MM.1S (cell line): ENCODE data around the gene SCUBE3.

ENCODE experiments used
- DNase-seq: peaks from one replicate; pipeline ENCODE4 v3.0.0-alpha.2; 2015
- H2AFZ ChIP-seq: fragments of 300-600 bp; sonication (generic); 2 replicates; pipeline ENCODE4 v1.6.0; 2016; ENCODE audit warnings: antibody characterized with exemption, low read length
- H3F3A ChIP-seq: fragments of 300-600 bp; sonication (generic); 2 replicates; pipeline ENCODE4 v1.6.1; 2016; ENCODE audit warnings: mild to moderate bottlenecking, antibody characterized with exemption, low read length, moderate library complexity, mixed read lengths; ENCODE audit not compliant: insufficient read depth
- H3K27ac ChIP-seq: fragments of 300-600 bp; sonication (generic); 2 replicates; pipeline ENCODE4 v1.5.1; 2016; ENCODE audit warnings: mild to moderate bottlenecking, low read length
- H3K27me3 ChIP-seq: fragments of 300-600 bp; sonication (generic); replicated peaks from 2 replicates; pipeline ENCODE4 v1.6.0; 2016; ENCODE audit warnings: low read length; ENCODE audit not compliant: insufficient read depth
- H3K36me3 ChIP-seq: fragments of 300-600 bp; sonication (generic); replicated peaks from 2 replicates; pipeline ENCODE4 v1.6.1; 2016; ENCODE audit warnings: mild to moderate bottlenecking, low read length, mixed read lengths; ENCODE audit not compliant: insufficient read depth
- H3K4me1 ChIP-seq: fragments of 300-600 bp; sonication (generic); 2 replicates; pipeline ENCODE4 v1.6.1; 2016; ENCODE audit warnings: low read length, mixed read lengths
- H3K4me2 ChIP-seq: fragments of 300-600 bp; sonication (generic); 2 replicates; pipeline ENCODE4 v1.6.0; 2016; ENCODE audit warnings: low read depth, low read length
- H3K4me3 ChIP-seq: fragments of 300-600 bp; sonication (generic); 2 replicates; pipeline ENCODE4 v1.5.1; 2016; ENCODE audit warnings: low read length, mixed read lengths
- H3K79me2 ChIP-seq: fragments of 300-600 bp; sonication (generic); 2 replicates; pipeline ENCODE4 v1.6.1; 2016; ENCODE audit warnings: mixed run types, low read length, mixed read lengths
- H3K9ac ChIP-seq: fragments of 300-600 bp; sonication (generic); 2 replicates; pipeline ENCODE4 v1.6.1; 2016; ENCODE audit warnings: low read length, mixed read lengths
- H3K9me2 ChIP-seq: fragments of 300-600 bp; sonication (generic); replicated peaks from 2 replicates; pipeline ENCODE4 v1.6.1; 2016; ENCODE audit warnings: mild to moderate bottlenecking, low read length, mixed read lengths; ENCODE audit not compliant: insufficient read depth
- H3K9me3 ChIP-seq: fragments of 300-600 bp; sonication (generic); replicated peaks from 2 replicates; pipeline ENCODE4 v1.6.1; 2016; ENCODE audit warnings: mild to moderate bottlenecking, low read length, mixed read lengths; ENCODE audit not compliant: insufficient read depth
- H4K20me1 ChIP-seq: fragments of 300-600 bp; sonication (generic); 2 replicates; pipeline ENCODE4 v1.6.1; 2016; ENCODE audit warnings: mild to moderate bottlenecking, low read length, moderate library complexity, mixed read lengths; ENCODE audit not compliant: insufficient read depth
- EZH2 ChIP-seq: fragments of 300-600 bp; sonication (generic); optimal IDR thresholded peaks from 2 replicates; pipeline ENCODE3; 2017; ENCODE audit warnings: low read depth, mild to moderate bottlenecking, antibody characterized with exemption, low read length, mixed read lengths
- EZH2phosphoT487 ChIP-seq: fragments of 300-600 bp; sonication (generic); IDR thresholded peaks from 2 replicates; pipeline ENCODE4 v1.6.1; 2018; ENCODE audit warnings: antibody characterized with exemption, low read length
- TF ChIP-seq, protein P1 (sequence below): fragments of 300-600 bp; sonication (generic); IDR thresholded peaks from 2 replicates; pipeline ENCODE4 v1.5.1; 2016; ENCODE audit warnings: antibody characterized with exemption, low read length, mixed read lengths

The SCUBE3 gene

DNA sequence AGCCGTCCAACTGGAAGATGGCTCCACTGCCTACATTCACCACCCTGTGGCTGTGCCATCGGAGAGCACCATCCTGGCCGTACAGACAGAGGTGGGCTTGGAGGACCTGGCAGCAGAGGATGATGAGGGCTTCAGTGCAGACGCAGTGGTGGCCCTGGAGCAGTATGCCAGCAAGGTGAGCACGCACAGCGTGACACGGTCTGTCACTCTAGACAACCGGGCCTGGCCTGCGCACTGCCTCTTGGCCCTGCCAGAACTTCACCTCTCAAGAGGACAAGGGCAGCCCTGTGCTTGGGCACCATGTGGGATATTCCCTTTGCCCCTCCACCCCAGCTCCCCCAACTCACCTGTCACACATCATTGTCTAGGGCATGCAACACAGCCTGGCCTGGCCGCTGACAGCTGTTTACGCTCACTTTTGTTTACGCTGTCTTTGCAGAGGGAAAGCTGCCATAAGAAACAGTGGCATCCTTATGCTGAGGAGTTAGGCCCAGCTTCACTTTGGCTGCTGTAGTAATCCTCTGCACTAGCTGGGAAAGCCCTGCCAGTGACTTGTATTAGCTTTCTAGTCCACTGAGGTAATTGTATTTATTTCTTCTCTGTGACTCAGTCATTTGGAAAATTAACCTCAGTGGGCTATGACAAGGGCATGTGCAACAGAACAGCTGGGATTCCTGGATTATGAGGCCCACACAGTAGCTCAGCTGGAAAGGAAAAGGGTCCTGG, 74.1 kb downstream of the SCUBE3 start:
- H3K27me3 ChIP-seq = no peaks in the 10 kb centered on the region
- no peak for DNase-seq
- no peak overlapping the region for H3K4me3 ChIP-seq
- no peaks in the 10 kb centered on the region for H3K9me2 ChIP-seq
- H4K20me1 ChIP-seq = no peaks in the 10 kb centered on the region
- H3K79me2 ChIP-seq = no peaks in the 10 kb centered on the region
- no peak overlapping the region for H2AFZ ChIP-seq
- no peaks in the 10 kb centered on the region; the same call in 1 of the 2 replicates for H3K36me3 ChIP-seq
- TF ChIP-seq EZH2 (no peak), EZH2phosphoT487 (no peak)
- TF ChIP-seq, protein P1, sequence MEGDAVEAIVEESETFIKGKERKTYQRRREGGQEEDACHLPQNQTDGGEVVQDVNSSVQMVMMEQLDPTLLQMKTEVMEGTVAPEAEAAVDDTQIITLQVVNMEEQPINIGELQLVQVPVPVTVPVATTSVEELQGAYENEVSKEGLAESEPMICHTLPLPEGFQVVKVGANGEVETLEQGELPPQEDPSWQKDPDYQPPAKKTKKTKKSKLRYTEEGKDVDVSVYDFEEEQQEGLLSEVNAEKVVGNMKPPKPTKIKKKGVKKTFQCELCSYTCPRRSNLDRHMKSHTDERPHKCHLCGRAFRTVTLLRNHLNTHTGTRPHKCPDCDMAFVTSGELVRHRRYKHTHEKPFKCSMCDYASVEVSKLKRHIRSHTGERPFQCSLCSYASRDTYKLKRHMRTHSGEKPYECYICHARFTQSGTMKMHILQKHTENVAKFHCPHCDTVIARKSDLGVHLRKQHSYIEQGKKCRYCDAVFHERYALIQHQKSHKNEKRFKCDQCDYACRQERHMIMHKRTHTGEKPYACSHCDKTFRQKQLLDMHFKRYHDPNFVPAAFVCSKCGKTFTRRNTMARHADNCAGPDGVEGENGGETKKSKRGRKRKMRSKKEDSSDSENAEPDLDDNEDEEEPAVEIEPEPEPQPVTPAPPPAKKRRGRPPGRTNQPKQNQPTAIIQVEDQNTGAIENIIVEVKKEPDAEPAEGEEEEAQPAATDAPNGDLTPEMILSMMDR = no peak
- H3K27ac ChIP-seq = no peak overlapping the region
- no peaks in the 10 kb centered on the region for H3F3A ChIP-seq
- no peaks in the 10 kb centered on the region for H3K4me1 ChIP-seq
- no peaks in the 10 kb centered on the region for H3K9me3 ChIP-seq
- no peak overlapping the region for H3K9ac ChIP-seq
- H3K4me2 ChIP-seq = no peak overlapping the region

DNA sequence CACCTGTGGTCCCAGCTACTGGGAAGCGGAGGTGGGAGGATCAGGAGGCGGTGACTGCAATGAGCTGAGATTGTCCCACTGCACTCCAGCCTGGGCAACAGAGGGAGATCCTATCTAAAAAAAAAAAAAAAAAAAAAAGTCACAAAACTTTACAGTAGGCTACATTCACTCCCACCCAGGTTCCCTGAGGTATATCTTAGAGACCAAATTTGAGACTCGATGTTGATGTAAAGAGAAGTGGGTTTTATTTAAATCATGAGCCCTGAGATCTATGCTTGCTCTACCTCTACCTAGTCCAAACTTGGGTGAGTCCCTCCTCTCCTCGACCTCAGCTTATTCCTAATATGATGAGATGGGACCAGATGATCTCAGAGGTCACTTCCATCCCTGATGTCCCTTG, 75.1 kb downstream of the SCUBE3 start:
- Histone ChIP-seq H3F3A (no peaks in the 10 kb centered on the region), H3K27me3 (no peaks in the 10 kb centered on the region), H3K4me1 (no peaks in the 10 kb centered on the region), H3K4me3 (no peak overlapping the region), H3K27ac (no peak overlapping the region), H4K20me1 (no peaks in the 10 kb centered on the region), H3K4me2 (no peak overlapping the region), H3K36me3 (no peaks in the 10 kb centered on the region; the same call in 1 of the 2 replicates), H2AFZ (no peak overlapping the region), H3K9me3 (no peaks in the 10 kb centered on the region), H3K79me2 (no peaks in the 10 kb centered on the region), H3K9ac (no peak overlapping the region), H3K9me2 (no peaks in the 10 kb centered on the region)
- TF ChIP-seq, protein P1 = no peak
- TF ChIP-seq EZH2 (no peak), EZH2phosphoT487 (no peak)
- no peak for DNase-seq

DNA sequence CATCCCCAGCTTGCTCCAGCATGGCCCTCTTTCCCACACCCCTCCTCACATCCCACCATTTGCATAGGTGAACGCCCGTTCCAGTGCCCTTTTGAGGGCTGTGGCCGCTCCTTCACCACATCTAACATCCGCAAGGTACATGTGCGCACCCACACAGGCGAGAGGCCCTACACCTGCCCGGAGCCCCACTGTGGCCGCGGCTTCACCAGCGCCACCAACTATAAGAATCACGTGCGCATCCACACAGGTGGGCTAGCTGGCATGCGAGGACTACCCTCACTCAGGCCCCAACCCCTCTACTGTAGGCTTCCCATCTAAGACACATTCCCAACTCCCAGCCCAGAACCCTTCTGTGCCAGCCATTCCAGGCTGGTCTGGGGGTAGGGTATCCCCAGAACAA, 77.7 kb downstream of the SCUBE3 start:
- Histone ChIP-seq H3K27ac (no peak overlapping the region), H4K20me1 (no peaks in the 10 kb centered on the region), H3K27me3 (no peaks in the 10 kb centered on the region), H2AFZ (no peak overlapping the region), H3K4me1 (no peaks in the 10 kb centered on the region), H3F3A (no peaks in the 10 kb centered on the region), H3K79me2 (no peaks in the 10 kb centered on the region), H3K36me3 (no peaks in the 10 kb centered on the region; the same call in 1 of the 2 replicates), H3K4me2 (no peak overlapping the region), H3K9me3 (no peaks in the 10 kb centered on the region), H3K9ac (no peak overlapping the region), H3K9me2 (no peaks in the 10 kb centered on the region), H3K4me3 (no peak overlapping the region)
- no peak for DNase-seq
- TF ChIP-seq EZH2 (no peak), EZH2phosphoT487 (no peak)
- TF ChIP-seq, protein P1 = no peak
